H9 (cell line): ENCODE data around the gene OR4F15. TPM values are rescaled to one million over a fixed set of nuclear protein-coding genes. Genes with fewer than 3 reads are reported as not detected.

ENCODE experiments used
- DNase-seq: peaks from one replicate; pipeline ENCODE4 v3.0.0-alpha.2; 2017
- H2AFZ ChIP-seq: one replicate; pipeline ENCODE4 v1.6.1; 2013; ENCODE audit warnings: mild to moderate bottlenecking, low read length, control low read depth, moderate library complexity
- H2AK5ac ChIP-seq: 2 replicates; pipeline ENCODE4 v1.6.1; 2013; ENCODE audit warnings: low read length, control low read depth, mixed read lengths; ENCODE audit not compliant: insufficient read length
- H2BK120ac ChIP-seq: one replicate; pipeline ENCODE4 v1.6.1; 2013; ENCODE audit warnings: low read depth, mild to moderate bottlenecking, low read length, control low read depth, inconsistent platforms; ENCODE audit not compliant: poor library complexity, severe bottlenecking
- H2BK12ac ChIP-seq: 2 replicates; pipeline ENCODE4 v1.6.1; 2013; ENCODE audit warnings: low read length, control low read depth, mixed read lengths, low read depth; ENCODE audit not compliant: insufficient read length
- H2BK15ac ChIP-seq: 2 replicates; pipeline ENCODE4 v1.6.1; 2013; ENCODE audit warnings: low read depth, low read length, control low read depth
- H2BK20ac ChIP-seq: one replicate; pipeline ENCODE4 v1.6.1; 2013; ENCODE audit warnings: low read depth, mild to moderate bottlenecking, low read length, control low read depth, inconsistent platforms; ENCODE audit not compliant: poor library complexity, severe bottlenecking
- H2BK5ac ChIP-seq: 2 replicates; pipeline ENCODE4 v1.6.1; 2013; ENCODE audit warnings: low read length, control low read depth, mixed read lengths; ENCODE audit not compliant: insufficient read length
- H3K14ac ChIP-seq: 2 replicates; pipeline ENCODE4 v1.6.1; 2013; ENCODE audit warnings: low read length, control low read depth; ENCODE audit not compliant: insufficient read depth
- H3K18ac ChIP-seq: 2 replicates; pipeline ENCODE4 v1.6.1; 2013; ENCODE audit warnings: low read depth, mild to moderate bottlenecking, mixed read lengths, low read length, control low read depth; ENCODE audit not compliant: insufficient read length
- H3K23ac ChIP-seq: 2 replicates; pipeline ENCODE4 v1.6.1; 2013; ENCODE audit warnings: low read length, control low read depth, mixed read lengths, low read depth; ENCODE audit not compliant: insufficient read length
- H3K23me2 ChIP-seq: 2 replicates; pipeline ENCODE4 v1.6.1; 2013; ENCODE audit warnings: low read depth, mild to moderate bottlenecking, mixed read lengths, low read length, control low read depth; ENCODE audit not compliant: insufficient read length, poor library complexity, severe bottlenecking
- H3K27ac ChIP-seq: 2 replicates; pipeline ENCODE4 v1.5.1; 2013; ENCODE audit warnings: low read length, control low read depth, mixed read lengths, low read depth; ENCODE audit not compliant: insufficient read length
- H3K27me3 ChIP-seq: 2 replicates; pipeline ENCODE4 v1.6.1; 2013; ENCODE audit warnings: low read length, control low read depth, inconsistent platforms; ENCODE audit not compliant: insufficient read depth
- H3K4ac ChIP-seq: 2 replicates; pipeline ENCODE4 v1.6.1; 2013; ENCODE audit warnings: low read depth, mild to moderate bottlenecking, control low read depth, inconsistent platforms, low read length, moderate library complexity
- H3K4me1 ChIP-seq: 2 replicates; pipeline ENCODE4 v1.6.1; 2013; ENCODE audit warnings: low read length, control low read depth, inconsistent platforms; ENCODE audit not compliant: insufficient read depth
- H3K4me2 ChIP-seq: 2 replicates; pipeline ENCODE4 v1.6.1; 2013; ENCODE audit warnings: low read length, control low read depth, mixed read lengths; ENCODE audit not compliant: insufficient read length, insufficient read depth
- H3K56ac ChIP-seq: 2 replicates; pipeline ENCODE4 v1.6.1; 2013; ENCODE audit warnings: low read depth, mild to moderate bottlenecking, mixed read lengths, low read length, control low read depth; ENCODE audit not compliant: insufficient read length
- H3K79me1 ChIP-seq: 2 replicates; pipeline ENCODE4 v1.6.1; 2013; ENCODE audit warnings: low read depth, mild to moderate bottlenecking, moderate library complexity, low read length, control low read depth, inconsistent platforms; ENCODE audit not compliant: insufficient read depth, poor library complexity, severe bottlenecking
- H3K79me2 ChIP-seq: 2 replicates; pipeline ENCODE4 v1.6.1; 2013; ENCODE audit warnings: low read length, control low read depth, inconsistent platforms; ENCODE audit not compliant: insufficient read depth
- H3K9ac ChIP-seq: 2 replicates; pipeline ENCODE4 v1.6.1; 2013; ENCODE audit warnings: low read length, control low read depth, mixed read lengths; ENCODE audit not compliant: insufficient read length; ENCODE audit errors: extremely low read depth
- H3K9me3 ChIP-seq: one replicate; pipeline ENCODE4 v1.6.1; 2013; ENCODE audit warnings: low read depth, low read length, inconsistent platforms; ENCODE audit not compliant: control insufficient read depth
- H3T11ph ChIP-seq: one replicate; pipeline ENCODE4 v1.6.1; 2013; ENCODE audit warnings: mild to moderate bottlenecking, low read length, control low read depth, inconsistent platforms
- H4K20me1 ChIP-seq: one replicate; pipeline ENCODE4 v1.6.1; 2013; ENCODE audit not compliant: control insufficient read depth, insufficient read length, insufficient read depth
- H4K5ac ChIP-seq: 2 replicates; pipeline ENCODE4 v1.6.1; 2013; ENCODE audit warnings: low read depth, mild to moderate bottlenecking, mixed read lengths, low read length, control low read depth; ENCODE audit not compliant: insufficient read length
- H4K8ac ChIP-seq: replicated peaks from 2 replicates; pipeline ENCODE4 v1.6.1; 2013; ENCODE audit warnings: low read length, control low read depth, mixed read lengths, low read depth; ENCODE audit not compliant: insufficient read length
- H4K91ac ChIP-seq: 2 replicates; pipeline ENCODE4 v1.6.1; 2013; ENCODE audit warnings: low read depth, mild to moderate bottlenecking, moderate library complexity, mixed read lengths, low read length, control low read depth; ENCODE audit not compliant: insufficient read length
- H3K27ac Mint-ChIP-seq, 3 experiments: 2 replicates in 2 of 3; 3 replicates in 1 of 3; pipeline ENCODE4 v1.8.0; 2020 to 2021; ENCODE audit warnings: mixed read lengths in 3 of 3, mild to moderate bottlenecking in 1 of 3, moderate library complexity in 1 of 3
- H3K27me3 Mint-ChIP-seq: 2 replicates; pipeline ENCODE4 v1.8.0; 2021; ENCODE audit warnings: low read depth, mild to moderate bottlenecking, moderate library complexity, mixed read lengths
- H3K36me3 Mint-ChIP-seq, 3 experiments: 2 replicates in 2 of 3; 3 replicates in 1 of 3; pipeline ENCODE4 v1.8.0; 2020 to 2021; ENCODE audit warnings: low read depth in 3 of 3, mixed read lengths in 3 of 3; ENCODE audit not compliant: insufficient read depth in 1 of 3
- H3K4me1 Mint-ChIP-seq, 2 experiments: 2 replicates each; pipeline ENCODE4 v1.8.0; 2020; ENCODE audit warnings: mixed read lengths in 2 of 2
- H3K4me3 Mint-ChIP-seq, 2 experiments: 2 replicates in 1 of 2; 3 replicates in 1 of 2; pipeline ENCODE4 v1.8.0; 2020 to 2021; ENCODE audit warnings: mild to moderate bottlenecking in 2 of 2, mixed read lengths in 2 of 2, moderate library complexity in 1 of 2
- H3K9me3 Mint-ChIP-seq, 2 experiments: 2 replicates in 1 of 2; 3 replicates in 1 of 2; pipeline ENCODE4 v1.8.0; 2020; ENCODE audit warnings: mild to moderate bottlenecking in 2 of 2, mixed read lengths in 2 of 2, moderate library complexity in 1 of 2
- WGBS: extraction: QIAGEN DNeasy Blood & Tissue Kit; methylation state at CpG from one replicate; pipeline ENCODE4 v1.1.7; 2013; ENCODE audit warnings: missing lambda C conversion rate, low lambda C conversion rate, mixed read lengths; ENCODE audit not compliant: insufficient read length; ENCODE audit errors: extremely low coverage; 5-methylcytosine and 5-hydroxymethylcytosine counted together
- total RNA-seq: library from RNA; stranded (reverse); gene quantifications from 2 replicates; pipeline ENCODE4 v1.2.1, GENCODE V29; 2021
- TF ChIP-seq, protein P1 (sequence below): fragments of 200-600 bp; sonication (generic); conservative IDR thresholded peaks from 3 replicates; pipeline ENCODE4 v1.8.0; 2021; ENCODE audit warnings: antibody characterized with exemption, mild to moderate bottlenecking

The OR4F15 gene
- total RNA-seq, 1 experiment from 2014 or later = not detected

DNA sequence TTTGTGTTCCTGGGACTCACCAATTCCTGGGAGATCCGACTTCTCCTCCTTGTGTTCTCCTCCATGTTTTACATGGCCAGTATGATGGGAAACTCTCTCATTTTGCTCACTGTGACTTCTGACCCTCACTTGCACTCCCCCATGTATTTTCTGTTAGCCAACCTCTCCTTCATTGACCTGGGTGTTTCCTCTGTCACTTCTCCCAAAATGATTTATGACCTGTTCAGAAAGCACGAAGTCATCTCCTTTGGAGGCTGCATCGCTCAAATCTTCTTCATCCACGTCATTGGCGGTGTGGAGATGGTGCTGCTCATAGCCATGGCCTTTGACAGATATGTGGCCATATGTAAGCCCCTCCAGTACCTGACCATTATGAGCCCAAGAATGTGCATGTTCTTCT lies 16.8 kb downstream of the OR4F15 start:
- H4K91ac ChIP-seq = no peak overlapping the region
- H3K4ac ChIP-seq = no peak overlapping the region
- DNase-seq = no peak
- Mint-ChIP-seq H3K4me3 (no peak overlapping the region), H3K27me3 (peaks cover 6% of the 10 kb centered on the region), H3K27ac (no peak overlapping the region), H3K36me3 (no peaks in the 10 kb centered on the region), H3K4me1 (no peaks in the 10 kb centered on the region), H3K9me3 (peaks cover 4 to 15% of the 10 kb centered on the region in 2 experiments; a peak in 4 of 5 replicates)
- H2BK20ac ChIP-seq = no peak overlapping the region
- no peak overlapping the region for H3T11ph ChIP-seq
- TF ChIP-seq, protein P1, sequence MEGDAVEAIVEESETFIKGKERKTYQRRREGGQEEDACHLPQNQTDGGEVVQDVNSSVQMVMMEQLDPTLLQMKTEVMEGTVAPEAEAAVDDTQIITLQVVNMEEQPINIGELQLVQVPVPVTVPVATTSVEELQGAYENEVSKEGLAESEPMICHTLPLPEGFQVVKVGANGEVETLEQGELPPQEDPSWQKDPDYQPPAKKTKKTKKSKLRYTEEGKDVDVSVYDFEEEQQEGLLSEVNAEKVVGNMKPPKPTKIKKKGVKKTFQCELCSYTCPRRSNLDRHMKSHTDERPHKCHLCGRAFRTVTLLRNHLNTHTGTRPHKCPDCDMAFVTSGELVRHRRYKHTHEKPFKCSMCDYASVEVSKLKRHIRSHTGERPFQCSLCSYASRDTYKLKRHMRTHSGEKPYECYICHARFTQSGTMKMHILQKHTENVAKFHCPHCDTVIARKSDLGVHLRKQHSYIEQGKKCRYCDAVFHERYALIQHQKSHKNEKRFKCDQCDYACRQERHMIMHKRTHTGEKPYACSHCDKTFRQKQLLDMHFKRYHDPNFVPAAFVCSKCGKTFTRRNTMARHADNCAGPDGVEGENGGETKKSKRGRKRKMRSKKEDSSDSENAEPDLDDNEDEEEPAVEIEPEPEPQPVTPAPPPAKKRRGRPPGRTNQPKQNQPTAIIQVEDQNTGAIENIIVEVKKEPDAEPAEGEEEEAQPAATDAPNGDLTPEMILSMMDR = no peak
- no peak overlapping the region for H3K27ac ChIP-seq
- no peaks in the 10 kb centered on the region for H3K27me3 ChIP-seq
- no peaks in the 10 kb centered on the region for H3K23me2 ChIP-seq
- no peak overlapping the region for H2AFZ ChIP-seq
- no peak overlapping the region for H2BK15ac ChIP-seq
- no peaks in the 10 kb centered on the region for H4K20me1 ChIP-seq
- no peak overlapping the region for H4K8ac ChIP-seq
- WGBS = no CpG with 5 or more reads among the region's 5 CpGs
- no peak overlapping the region for H3K23ac ChIP-seq
- H2AK5ac ChIP-seq = no peak overlapping the region
- no peak overlapping the region for H3K9ac ChIP-seq
- no peak overlapping the region for H4K5ac ChIP-seq
- no peak overlapping the region for H3K56ac ChIP-seq
- H3K4me1 ChIP-seq = no peaks in the 10 kb centered on the region
- no peak overlapping the region for H3K18ac ChIP-seq
- no peak overlapping the region for H2BK12ac ChIP-seq
- no peaks in the 10 kb centered on the region for H3K79me1 ChIP-seq
- no peaks in the 10 kb centered on the region for H3K9me3 ChIP-seq
- no peak overlapping the region for H3K14ac ChIP-seq
- no peaks in the 10 kb centered on the region for H3K79me2 ChIP-seq
- H3K4me2 ChIP-seq = no peak overlapping the region
- no peak overlapping the region for H2BK5ac ChIP-seq
- H2BK120ac ChIP-seq = no peak overlapping the region
